NCI-H1092 (cell line): ENCODE results near the gene MBD3.

Experiments used
- DNase-seq: peaks from one replicate; lab custom pipeline; 2025; lab: John Stamatoyannopoulos, UW

Gene MBD3

GRCh38 chr19:1619094-1619439 lies 26.4 kb upstream of the MBD3 start:
- DNase-seq, result no peak

- no peak for DNase-seq
Measured at GRCh38 chr19:1618157-1619093, 25.8 kb upstream of the MBD3 start.

- DNase-seq, result no peak
Measured at GRCh38 chr19:1616875-1617274, 24.2 kb upstream of the MBD3 start.

GRCh38 chr19:1616396-1616795 lies 23.7 kb upstream of the MBD3 start:
- DNase-seq, result no peak

GRCh38 chr19:1615156-1615765 lies 22.6 kb upstream of the MBD3 start:
- DNase-seq, result no peak

- no peak for DNase-seq
Measured at GRCh38 chr19:1613808-1614570, 21.3 kb upstream of the MBD3 start.

GRCh38 chr19:1613146-1613545 lies 20.5 kb upstream of the MBD3 start:
- DNase-seq, result no peak

- DNase-seq, result no peak
Measured at GRCh38 chr19:1612114-1613086, 19.7 kb upstream of the MBD3 start.

- no peak for DNase-seq
Measured at GRCh38 chr19:1611353-1611752, 18.7 kb upstream of the MBD3 start.

GRCh38 chr19:1610579-1610978 lies 17.9 kb upstream of the MBD3 start:
- DNase-seq, result no peak

GRCh38 chr19:1609680-1610474 lies 17.2 kb upstream of the MBD3 start:
- DNase-seq, result no peak

GRCh38 chr19:1609103-1609396 lies 16.4 kb upstream of the MBD3 start:
- no peak for DNase-seq

- DNase-seq, result no peak
Measured at GRCh38 chr19:1608359-1609102, 15.9 kb upstream of the MBD3 start.

- DNase-seq, result no peak
Measured at GRCh38 chr19:1606138-1606651, 13.5 kb upstream of the MBD3 start.

- DNase-seq, result peak; percentile 90
Measured at GRCh38 chr19:1605236-1606137, 12.8 kb upstream of the MBD3 start, which contains the start of gene UQCR11. TSS of gene UQCR11 (minus strand) at chr19:1605462. CDS start at chr19:1605409, 53 bp downstream.

- DNase-seq, result no peak
Measured at GRCh38 chr19:1602091-1602707, 9.5 kb upstream of the MBD3 start.

GRCh38 chr19:1601613-1602064 lies 9.0 kb upstream of the MBD3 start:
- DNase-seq, result no peak

GRCh38 chr19:1599460-1599846 lies 6.8 kb upstream of the MBD3 start:
- DNase-seq, result no peak
